GM23338 (cell line): ENCODE data around the gene CCNY. TPM values are rescaled to one million over a fixed set of nuclear protein-coding genes. Genes with fewer than 3 reads are reported as not detected.

Source experiments
- ATAC-seq: fragments of 200-7000 bp; cut with Tn5 transposase; 3 replicates; pipeline ENCODE4 v1.9.1; 2020
- DNase-seq: peaks from one replicate; pipeline ENCODE4 v3.0.0-alpha.2; 2015; ENCODE audit warnings: low spot score
- H2AFZ ChIP-seq: fragments of 200-600 bp; sonication (generic); 2 replicates; pipeline ENCODE4 v1.8.0; 2016; ENCODE audit warnings: antibody characterized with exemption, mild to moderate bottlenecking, moderate library complexity
- H3F3A ChIP-seq: fragments of 200-600 bp; sonication (generic); replicated peaks from 2 replicates; pipeline ENCODE4 v1.8.0; 2017; ENCODE audit warnings: antibody characterized with exemption, mixed run types, low read depth
- H3K27ac ChIP-seq: fragments of 200-600 bp; sonication (generic); 2 replicates; pipeline ENCODE4 v1.6.1; 2016; ENCODE audit warnings: low read depth
- H3K27me3 ChIP-seq: fragments of 200-600 bp; sonication (generic); 2 replicates; pipeline ENCODE4 v1.8.0; 2016; ENCODE audit warnings: mild to moderate bottlenecking, mixed run types, moderate library complexity; ENCODE audit not compliant: insufficient read depth
- H3K36me3 ChIP-seq: fragments of 200-600 bp; sonication (generic); 2 replicates; pipeline ENCODE4 v1.8.0; 2016; ENCODE audit warnings: mild to moderate bottlenecking; ENCODE audit not compliant: insufficient read depth
- H3K4me1 ChIP-seq: fragments of 200-600 bp; sonication (generic); 2 replicates; pipeline ENCODE4 v1.8.0; 2016; ENCODE audit warnings: mild to moderate bottlenecking, moderate library complexity; ENCODE audit not compliant: insufficient read depth
- H3K4me2 ChIP-seq: fragments of 200-600 bp; sonication (generic); 2 replicates; pipeline ENCODE4 v1.7.1; 2017; ENCODE audit warnings: mixed run types
- H3K4me3 ChIP-seq: fragments of 200-600 bp; sonication (generic); 2 replicates; pipeline ENCODE4 v1.6.1; 2016; ENCODE audit warnings: mixed run types
- H3K79me2 ChIP-seq: fragments of 200-600 bp; sonication (generic); replicated peaks from 2 replicates; pipeline ENCODE4 v1.8.0; 2017; ENCODE audit warnings: mild to moderate bottlenecking; ENCODE audit not compliant: insufficient read depth
- H3K9me2 ChIP-seq: fragments of 200-600 bp; sonication (generic); 2 replicates; pipeline ENCODE4 v1.8.0; 2017; ENCODE audit not compliant: insufficient read depth
- H4K20me1 ChIP-seq: fragments of 200-600 bp; sonication (generic); replicated peaks from 2 replicates; pipeline ENCODE4 v1.8.0; 2017; ENCODE audit warnings: mild to moderate bottlenecking; ENCODE audit not compliant: insufficient read depth
- H3K27ac Mint-ChIP-seq: 2 replicates; pipeline ENCODE4 v1.8.0; 2020; ENCODE audit warnings: inconsistent platforms, mild to moderate bottlenecking, moderate library complexity, mixed read lengths
- H3K27me3 Mint-ChIP-seq: 3 replicates; pipeline ENCODE4 v1.8.0; 2022; ENCODE audit warnings: low read depth, mild to moderate bottlenecking, moderate library complexity, mixed read lengths, inconsistent platforms; ENCODE audit not compliant: insufficient read depth, poor library complexity
- H3K36me3 Mint-ChIP-seq: 3 replicates; pipeline ENCODE4 v1.8.0; 2021; ENCODE audit warnings: low read depth, mild to moderate bottlenecking, inconsistent platforms, moderate library complexity, mixed read lengths
- H3K4me1 Mint-ChIP-seq: 3 replicates; pipeline ENCODE4 v1.8.0; 2020; ENCODE audit warnings: mild to moderate bottlenecking, inconsistent platforms, mixed read lengths
- H3K4me3 Mint-ChIP-seq: 3 replicates; pipeline ENCODE4 v1.8.0; 2021; ENCODE audit warnings: moderate library complexity, mild to moderate bottlenecking, inconsistent platforms, mixed read lengths
- H3K9me3 Mint-ChIP-seq: 3 replicates; pipeline ENCODE4 v1.8.0; 2020; ENCODE audit warnings: moderate library complexity, mild to moderate bottlenecking, inconsistent platforms, mixed read lengths
- ETS1 ChIP-seq: IDR thresholded peaks from 2 replicates; pipeline ENCODE4 v1.6.1; 2016; ENCODE audit warnings: antibody characterized with exemption
- EZH2 ChIP-seq: fragments of 200-600 bp; sonication (generic); IDR thresholded peaks from one replicate; pipeline ENCODE4 v1.8.0; 2017; ENCODE audit warnings: antibody characterized with exemption, mild to moderate bottlenecking, low read depth; ENCODE audit not compliant: unreplicated experiment
- NANOG ChIP-seq: IDR thresholded peaks from 2 replicates; pipeline ENCODE4 v1.6.1; 2016; ENCODE audit warnings: antibody characterized with exemption, borderline replicate concordance
- POLR2AphosphoS5 ChIP-seq: IDR thresholded peaks from 2 replicates; pipeline ENCODE4 v1.6.1; 2016; ENCODE audit warnings: antibody characterized with exemption, low read depth
- ZNF331 ChIP-seq: fragments of 250-450 bp; sonication (Bioruptor Pico); IDR thresholded peaks from 2 replicates; pipeline ENCODE4 v1.5.0; 2020; ENCODE audit warnings: low read depth, mild to moderate bottlenecking, moderate library complexity
- ZNF462 ChIP-seq: fragments of 250-450 bp; sonication (Bioruptor Pico); IDR thresholded peaks from 2 replicates; pipeline ENCODE4 v1.5.0; 2020; ENCODE audit warnings: mild to moderate bottlenecking, moderate library complexity
- polyA plus RNA-seq: library from polyadenylated mRNA; unstranded; fragments of >200 nt; fragmentation: Nextera tagmentation; extraction: Ambion mirVana; gene quantifications from 2 replicates; pipeline ENCODE4 v1.2.1, GENCODE V29; 2016
- total RNA-seq: library from RNA; depleted of rRNA; stranded (reverse); fragments of >200 nt; shearing (Covaris generic); gene quantifications from 2 replicates; pipeline ENCODE4 v1.2.3, GENCODE V29; 2014
- TF ChIP-seq, protein P1 (sequence below), 2 experiments: fragments of 200-600 bp in 1 of 2; sonication (generic) in 1 of 2; conservative IDR thresholded peaks; 2 replicates each; pipeline versions ENCODE4 v1.5.1 to v1.6.1; 2016 to 2017; ENCODE audit warnings: antibody characterized with exemption in 2 of 2, low read depth in 2 of 2, mild to moderate bottlenecking in 2 of 2, moderate library complexity in 1 of 2

Gene CCNY
- total and polyA plus RNA-seq, 2 experiments from 2014 or later: 14.2 to 29.0 TPM

GRCh38 chr10:35359873-35360272 lies 23.6 kb downstream of the CCNY start:
- Mint-ChIP-seq H3K27ac (no peak overlapping the region), H3K27me3 (no peaks in the 10 kb centered on the region), H3K4me3 (no peak overlapping the region), H3K9me3 (no peaks in the 10 kb centered on the region), H3K36me3 (no peaks in the 10 kb centered on the region), H3K4me1 (peaks cover 21% of the 10 kb centered on the region; the same call in 2 of the 3 replicates)
- Histone ChIP-seq H3K4me3 (no peak overlapping the region), H3K4me2 (no peak overlapping the region), H3K4me1 (no peaks in the 10 kb centered on the region), H3K36me3 (no peaks in the 10 kb centered on the region), H3K79me2 (peaks cover 86% of the 10 kb centered on the region), H3K27ac (no peak overlapping the region), H4K20me1 (peaks cover 23% of the 10 kb centered on the region), H3K27me3 (no peaks in the 10 kb centered on the region), H3F3A (no peaks in the 10 kb centered on the region), H2AFZ (no peak overlapping the region), H3K9me2 (no peaks in the 10 kb centered on the region)
- ATAC-seq: no peak
- no peak for DNase-seq
- no peak for TF ChIP-seq EZH2
- no peak for TF ChIP-seq NANOG
- TF ChIP-seq ZNF331: no peak
- TF ChIP-seq ETS1: no peak
- TF ChIP-seq, protein P1, sequence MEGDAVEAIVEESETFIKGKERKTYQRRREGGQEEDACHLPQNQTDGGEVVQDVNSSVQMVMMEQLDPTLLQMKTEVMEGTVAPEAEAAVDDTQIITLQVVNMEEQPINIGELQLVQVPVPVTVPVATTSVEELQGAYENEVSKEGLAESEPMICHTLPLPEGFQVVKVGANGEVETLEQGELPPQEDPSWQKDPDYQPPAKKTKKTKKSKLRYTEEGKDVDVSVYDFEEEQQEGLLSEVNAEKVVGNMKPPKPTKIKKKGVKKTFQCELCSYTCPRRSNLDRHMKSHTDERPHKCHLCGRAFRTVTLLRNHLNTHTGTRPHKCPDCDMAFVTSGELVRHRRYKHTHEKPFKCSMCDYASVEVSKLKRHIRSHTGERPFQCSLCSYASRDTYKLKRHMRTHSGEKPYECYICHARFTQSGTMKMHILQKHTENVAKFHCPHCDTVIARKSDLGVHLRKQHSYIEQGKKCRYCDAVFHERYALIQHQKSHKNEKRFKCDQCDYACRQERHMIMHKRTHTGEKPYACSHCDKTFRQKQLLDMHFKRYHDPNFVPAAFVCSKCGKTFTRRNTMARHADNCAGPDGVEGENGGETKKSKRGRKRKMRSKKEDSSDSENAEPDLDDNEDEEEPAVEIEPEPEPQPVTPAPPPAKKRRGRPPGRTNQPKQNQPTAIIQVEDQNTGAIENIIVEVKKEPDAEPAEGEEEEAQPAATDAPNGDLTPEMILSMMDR (conservative IDR thresholded peaks at IDR 0.05; ENCODE audit: low read depth in 2 of 2): no peak
- TF ChIP-seq POLR2AphosphoS5: no peak
- TF ChIP-seq ZNF462 (CRISPR knock-in tag): no peak
